ENCODE results near the gene ANKRD13D. TPM values are rescaled to one million over a fixed set of nuclear protein-coding genes. Genes with fewer than 3 reads are reported as not detected.
A peak's percentile ranks its signal among the peaks of the same experiment; 100 is the strongest.
"Not testable (repeated sequence)": the region's sequence is repeated elsewhere in the genome, so short reads cannot be mapped to it uniquely, and the experiment has no call there.

The ANKRD13D gene
- total RNA-seq, 2 experiments from 2014 or later, result 148 to 172 TPM

DNA sequence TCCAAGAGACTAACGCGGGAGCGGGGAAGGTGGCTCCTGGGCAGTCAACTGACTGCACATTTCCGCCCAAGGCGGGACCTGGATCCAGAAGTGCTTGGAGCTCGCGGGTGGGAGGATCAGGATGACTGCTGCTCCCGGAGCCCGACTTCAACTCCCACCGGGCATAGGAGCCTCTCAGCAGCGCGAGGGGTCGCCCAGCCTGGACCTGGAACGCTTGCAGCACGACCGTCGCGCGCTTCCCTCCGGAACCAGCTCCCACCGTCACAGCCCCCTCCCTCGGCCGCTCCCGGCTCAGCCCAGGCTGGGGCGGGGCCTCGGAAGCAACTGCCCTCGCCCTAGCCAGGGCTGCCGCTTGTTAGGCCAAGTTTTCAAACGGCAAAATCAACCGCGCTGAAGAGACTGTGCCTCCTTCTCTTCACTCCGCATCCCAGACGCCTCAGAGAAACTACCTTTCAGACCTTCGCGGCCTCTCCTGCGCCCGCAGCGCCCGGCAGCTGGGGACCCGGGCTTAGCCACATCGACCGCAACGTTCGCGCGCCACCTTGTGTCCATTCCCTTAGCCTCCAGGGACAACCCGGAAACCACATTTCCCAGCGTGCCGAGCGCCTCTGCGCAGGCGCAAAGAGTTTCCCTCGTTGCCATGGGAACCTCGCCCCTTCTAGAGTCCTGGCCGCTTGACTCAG is 28.2 kb downstream of the ANKRD13D start:
- H3K27ac Mint-ChIP-seq, result peak overlapping the region; percentile 98
- CTCF ChIA-PET, result interaction anchor here (0.6 to 11.0 kb wide), 40 partner anchors 8 to 235 kb away, joined by 3 to 153 read pairs (median 5); partner anchors contain the start of genes ANKRD13D, CLCF1, GRK2 and KDM2A
- peaks cover 9% of the 10 kb centered on the region for H3K27me3 Mint-ChIP-seq
- peak; percentile 90 for ATAC-seq
- DNase-seq, result peak; percentile 99
- peaks cover 27% of the 10 kb centered on the region for H3K4me1 Mint-ChIP-seq
- peak overlapping the region; percentile 90 for H3K4me3 Mint-ChIP-seq
- no peaks in the 10 kb centered on the region for H3K9me3 Mint-ChIP-seq (ENCODE audit: low read depth)
- H3K36me3 Mint-ChIP-seq, result no peaks in the 10 kb centered on the region

- CTCF ChIA-PET, result interaction anchor here (0.6 to 11.0 kb wide), 37 partner anchors 8 to 236 kb away, joined by 3 to 153 read pairs (median 5); partner anchors contain the start of genes ANKRD13D, CLCF1, GRK2 and KDM2A
- Mint-ChIP-seq H3K27me3 (peaks cover 9% of the 10 kb centered on the region), H3K4me3 (peak overlapping the region; percentile 90), H3K4me1 (peaks cover 20% of the 10 kb centered on the region), H3K9me3 (ENCODE audit: low read depth) (no peaks in the 10 kb centered on the region), H3K27ac (peak overlapping the region; percentile 98), H3K36me3 (no peaks in the 10 kb centered on the region)
- no peak for DNase-seq
- ATAC-seq, result peak; percentile 18
These were observed 28.9 kb downstream of the ANKRD13D start for GRCh38 chr11:67317888-67318555.

GRCh38 chr11:67318876-67319275 is 29.8 kb downstream of the ANKRD13D start:
- not testable (repeated sequence) for H3K27me3 Mint-ChIP-seq; ATAC-seq; H3K36me3 Mint-ChIP-seq; DNase-seq; H3K27ac Mint-ChIP-seq; H3K9me3 Mint-ChIP-seq (ENCODE audit: low read depth)
- H3K4me1 Mint-ChIP-seq, result peaks cover 13% of the 10 kb centered on the region
- CTCF ChIA-PET, result interaction anchor here (0.8 to 11.0 kb wide), 12 partner anchors 16 to 65 kb away, joined by 3 to 153 read pairs (median 13); partner anchors contain the start of genes ANKRD13D, GRK2 and POLD4
- peak overlapping the region; percentile 90 for H3K4me3 Mint-ChIP-seq

- H3K4me3 Mint-ChIP-seq, result no peak overlapping the region
- H3K9me3 Mint-ChIP-seq (ENCODE audit: low read depth), result no peaks in the 10 kb centered on the region
- no peak for ATAC-seq
- H3K4me1 Mint-ChIP-seq, result peaks cover 13% of the 10 kb centered on the region
- no peak overlapping the region for H3K27ac Mint-ChIP-seq
- CTCF ChIA-PET, result interaction anchor here (0.6 to 11.0 kb wide), 8 partner anchors 15 to 63 kb away, joined by 3 to 153 read pairs (median 5); partner anchors contain the start of genes GRK2 and POLD4
- H3K36me3 Mint-ChIP-seq, result no peaks in the 10 kb centered on the region
- peaks cover 9% of the 10 kb centered on the region for H3K27me3 Mint-ChIP-seq
- no peak for DNase-seq
These were observed 30.9 kb downstream of the ANKRD13D start for GRCh38 chr11:67320011-67320410.

DNA sequence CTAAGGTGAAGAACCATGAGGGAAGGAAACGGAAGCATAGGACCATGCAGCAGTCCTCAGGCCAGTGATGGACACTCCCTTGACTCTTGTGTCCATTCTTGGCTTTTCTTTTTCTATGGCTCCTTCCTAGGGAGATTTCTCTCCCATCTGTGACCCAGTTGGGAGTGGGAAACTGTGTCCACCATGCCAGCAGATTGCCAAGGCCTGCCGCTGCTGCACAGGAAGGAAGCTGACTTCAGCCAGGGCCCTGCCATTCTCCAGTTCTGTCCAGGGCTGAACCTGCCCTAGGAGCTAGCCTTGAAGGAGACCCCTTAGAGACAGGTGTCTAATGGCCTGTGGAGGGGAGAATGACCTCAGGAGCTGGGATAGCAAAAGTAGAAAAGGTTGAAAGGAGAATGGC is 31.6 kb downstream of the ANKRD13D start:
- H3K27me3 Mint-ChIP-seq, result peaks cover 9% of the 10 kb centered on the region
- H3K27ac Mint-ChIP-seq, result no peak overlapping the region
- ATAC-seq (no peak), DNase-seq (no peak)
- H3K4me1 Mint-ChIP-seq, result peaks cover 13% of the 10 kb centered on the region
- H3K36me3 Mint-ChIP-seq, result no peaks in the 10 kb centered on the region
- H3K4me3 Mint-ChIP-seq, result no peak overlapping the region
- no peaks in the 10 kb centered on the region for H3K9me3 Mint-ChIP-seq (ENCODE audit: low read depth)
- CTCF ChIA-PET, result interaction anchor here (1.7 to 11.0 kb wide), 8 partner anchors 11 to 62 kb away, joined by 4 to 153 read pairs (median 12); partner anchors contain the start of gene POLD4

- CTCF ChIA-PET, result interaction anchor here (1.8 to 11.0 kb wide), 6 partner anchors 11 to 61 kb away, joined by 7 to 153 read pairs (median 12); partner anchors contain the start of gene POLD4
- H3K4me1 Mint-ChIP-seq, result peaks cover 13% of the 10 kb centered on the region
- DNase-seq, result no peak
- H3K36me3 Mint-ChIP-seq, result no peaks in the 10 kb centered on the region
- H3K27me3 Mint-ChIP-seq, result peaks cover 9% of the 10 kb centered on the region
- H3K4me3 Mint-ChIP-seq, result no peak overlapping the region
- H3K27ac Mint-ChIP-seq, result no peak overlapping the region
- no peak for ATAC-seq
- H3K9me3 Mint-ChIP-seq (ENCODE audit: low read depth), result no peaks in the 10 kb centered on the region
These were observed 32.3 kb downstream of the ANKRD13D start for GRCh38 chr11:67321313-67321871.

DNA sequence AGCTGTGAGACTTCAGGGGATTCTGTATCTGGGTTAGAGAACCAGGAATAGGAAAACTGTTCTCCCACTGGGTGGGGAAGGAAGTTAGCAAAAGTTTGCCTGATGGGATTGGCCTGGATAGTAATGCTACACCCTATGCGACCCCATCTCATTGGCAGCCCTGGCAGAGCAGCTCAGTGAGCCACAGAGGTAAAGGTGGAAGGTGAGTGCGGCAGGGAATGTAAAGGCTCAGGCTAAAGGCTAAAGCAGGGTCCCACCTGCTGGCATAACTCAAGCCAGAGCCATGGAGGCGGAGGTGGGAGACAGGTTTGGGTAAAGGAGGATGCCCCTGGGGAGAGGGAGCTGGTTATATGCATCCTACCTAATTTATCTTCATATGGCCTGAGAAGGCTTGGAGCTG is 32.9 kb downstream of the ANKRD13D start:
- H3K27me3 Mint-ChIP-seq, result peaks cover 9% of the 10 kb centered on the region
- H3K4me1 Mint-ChIP-seq, result peaks cover 10% of the 10 kb centered on the region

GRCh38 chr11:67323526-67323925 is 34.4 kb downstream of the ANKRD13D start:
- CTCF ChIA-PET, result interaction anchor here (0.7 to 11.0 kb wide), 5 partner anchors 31 to 60 kb away, joined by 3 to 153 read pairs (median 4); partner anchors contain the start of gene POLD4
- Mint-ChIP-seq H3K27ac (no peak overlapping the region), H3K9me3 (ENCODE audit: low read depth) (no peaks in the 10 kb centered on the region), H3K4me1 (peaks cover 4% of the 10 kb centered on the region), H3K4me3 (no peak overlapping the region), H3K36me3 (no peaks in the 10 kb centered on the region), H3K27me3 (peaks cover 3% of the 10 kb centered on the region)
- ATAC-seq (no peak), DNase-seq (no peak)

More for the DNA sequence above, 32.9 kb downstream of the ANKRD13D start:
- CTCF ChIA-PET, result interaction anchor here (1.1 to 11.0 kb wide), 7 partner anchors 10 to 61 kb away, joined by 3 to 153 read pairs (median 7); partner anchors contain the start of gene POLD4
- no peak for ATAC-seq
- H3K9me3 Mint-ChIP-seq (ENCODE audit: low read depth), result no peaks in the 10 kb centered on the region
- no peak for DNase-seq
- H3K36me3 Mint-ChIP-seq, result no peaks in the 10 kb centered on the region
- H3K27ac Mint-ChIP-seq, result no peak overlapping the region
- H3K4me3 Mint-ChIP-seq, result no peak overlapping the region

DNA sequence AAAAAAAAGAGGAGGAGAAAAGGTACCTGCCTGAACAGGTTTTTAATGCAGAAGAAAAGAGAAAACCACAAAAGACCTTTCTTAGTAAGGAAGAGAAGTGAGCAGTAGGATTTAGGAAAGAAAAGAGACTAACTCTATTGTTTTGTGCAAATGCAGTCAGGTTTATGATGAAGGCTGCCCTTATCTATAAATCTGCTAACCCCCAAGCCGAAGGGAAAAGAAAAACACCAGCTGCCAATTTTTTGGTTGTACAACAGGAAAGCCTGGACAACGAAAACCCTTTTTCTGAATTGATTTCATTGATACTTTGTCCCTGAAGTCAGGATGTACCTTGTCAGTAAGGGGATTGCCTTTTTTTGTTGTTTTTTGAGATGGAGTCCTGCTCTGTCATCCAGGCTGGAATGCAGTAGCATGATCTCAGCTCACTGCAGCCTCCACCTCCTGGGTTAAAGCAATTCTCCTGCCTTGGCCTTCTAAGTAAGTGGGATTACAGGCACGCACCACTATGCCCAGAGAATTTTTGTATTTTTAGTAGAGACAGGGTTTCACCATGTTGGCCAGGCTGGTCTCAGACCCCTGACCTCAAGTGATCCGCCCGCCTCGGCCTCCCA is 43.1 kb downstream of the ANKRD13D start:
- H3K9me3 Mint-ChIP-seq (ENCODE audit: low read depth), result no peaks in the 10 kb centered on the region
- H3K4me3 Mint-ChIP-seq, result no peak overlapping the region
- H3K27me3 Mint-ChIP-seq, result no peaks in the 10 kb centered on the region

DNA sequence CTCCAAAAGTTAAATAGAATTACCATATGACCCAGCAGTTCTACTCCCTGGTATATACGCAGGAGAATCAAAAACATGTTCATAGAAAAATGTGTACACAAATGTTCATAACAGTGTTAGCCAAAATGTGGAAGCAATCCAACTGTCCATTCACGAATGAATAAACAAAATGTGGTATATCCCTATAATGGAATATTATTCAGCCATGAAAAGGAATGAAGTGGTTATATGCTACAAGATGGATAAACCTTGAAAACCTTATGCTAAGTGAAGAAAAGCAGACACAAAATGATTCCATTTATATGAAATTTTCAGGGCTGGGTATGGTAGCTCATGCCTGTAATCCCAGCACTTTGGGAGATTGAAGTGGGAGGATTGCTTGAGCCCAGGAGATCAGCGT is 48.2 kb downstream of the ANKRD13D start:
- ATAC-seq, result no peak
- CTCF ChIA-PET, result interaction anchor here (0.9 to 2.6 kb wide), 5 partner anchors 8 to 292 kb away, joined by 3 to 12 read pairs (median 4); partner anchors contain the start of gene NUDT8
- Mint-ChIP-seq H3K4me3 (no peak overlapping the region), H3K4me1 (no peaks in the 10 kb centered on the region), H3K36me3 (no peaks in the 10 kb centered on the region), H3K9me3 (ENCODE audit: low read depth) (no peaks in the 10 kb centered on the region), H3K27ac (no peak overlapping the region), H3K27me3 (no peaks in the 10 kb centered on the region)
- no peak for DNase-seq

More for the DNA sequence above, 43.1 kb downstream of the ANKRD13D start:
- no peak overlapping the region for H3K27ac Mint-ChIP-seq
- H3K4me1 Mint-ChIP-seq, result no peaks in the 10 kb centered on the region
- ATAC-seq, result no peak
- DNase-seq, result no peak
- H3K36me3 Mint-ChIP-seq, result no peaks in the 10 kb centered on the region
- CTCF ChIA-PET, result interaction anchor here (0.7 to 2.9 kb wide), 5 partner anchors 10 to 79 kb away, joined by 3 to 14 read pairs (median 7); no protein-coding TSS in a partner anchor

DNA sequence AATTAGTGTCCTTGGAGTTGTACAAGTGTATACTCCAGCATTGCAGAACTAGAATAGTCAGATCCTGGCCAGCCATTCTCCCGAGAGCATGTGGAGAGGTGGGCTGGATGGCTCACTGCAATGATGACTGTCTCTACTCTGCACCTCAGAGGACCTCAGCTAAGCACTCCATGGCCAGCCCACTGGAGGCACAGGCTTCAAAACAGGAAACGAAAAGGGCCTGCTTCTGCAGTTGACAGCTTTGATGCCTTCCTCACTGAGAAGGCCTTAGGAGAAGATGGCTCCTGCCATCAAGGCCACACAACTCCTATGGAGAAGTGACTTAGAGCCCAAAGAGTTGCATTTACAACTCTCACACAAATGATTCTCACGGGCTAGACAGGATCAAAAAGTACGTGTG is 55.2 kb downstream of the ANKRD13D start:
- no peak for DNase-seq
- Mint-ChIP-seq H3K4me3 (no peak overlapping the region), H3K27me3 (no peaks in the 10 kb centered on the region)

GRCh38 chr11:67345247-67345919 is 56.3 kb downstream of the ANKRD13D start:
- peaks cover 29% of the 10 kb centered on the region for H3K4me1 Mint-ChIP-seq
- no peaks in the 10 kb centered on the region for H3K36me3 Mint-ChIP-seq
- DNase-seq, result no peak
- peak; percentile 46 for ATAC-seq
- CTCF ChIA-PET, result interaction anchor here (0.8 to 4.5 kb wide), 29 partner anchors 9 to 290 kb away, joined by 3 to 55 read pairs (median 6); partner anchors contain the start of genes CDK2AP2, CLCF1, GRK2 and NUDT8
- no peaks in the 10 kb centered on the region for H3K27me3 Mint-ChIP-seq
- no peaks in the 10 kb centered on the region for H3K9me3 Mint-ChIP-seq (ENCODE audit: low read depth)
- no peak overlapping the region for H3K27ac Mint-ChIP-seq
- H3K4me3 Mint-ChIP-seq, result no peak overlapping the region

More for the DNA sequence above, 55.2 kb downstream of the ANKRD13D start:
- H3K27ac Mint-ChIP-seq, result peak overlapping the region; percentile 66
- CTCF ChIA-PET, result interaction anchor here (0.7 to 4.5 kb wide), 5 partner anchors 14 to 37 kb away, joined by 4 to 55 read pairs (median 24); partner anchors contain the start of gene CLCF1
- peaks cover 29% of the 10 kb centered on the region for H3K4me1 Mint-ChIP-seq
- ATAC-seq, result peak; percentile 17
- no peaks in the 10 kb centered on the region for H3K36me3 Mint-ChIP-seq
- no peaks in the 10 kb centered on the region for H3K9me3 Mint-ChIP-seq (ENCODE audit: low read depth)
